Pancreas (tissue), 10 donors: ENCODE measurements around the gene PRKCA. TPM values are rescaled to one million over a fixed set of nuclear protein-coding genes. Genes with fewer than 3 reads are reported as not detected.

Source experiments
- ATAC-seq, 4 donors: fragments of 200-7000 bp; cut with Tn5 transposase; one replicate each; pipeline versions ENCODE4 v1.8.0 to v1.9.1; 2020; ENCODE audit warnings: mild to moderate bottlenecking in 4 of 4, moderate library complexity in 4 of 4
- DNase-seq, 6 donors: peaks; one replicate each; pipeline ENCODE4 v3.0.0-alpha.2; 2020
- FAIRE-seq: peaks from 2 replicates; lab custom pipeline; 2012; peaks lifted over from hg19 to GRCh38; lab: Jason Lieb, UNC
- H3K27ac ChIP-seq, 4 donors: fragments of 200-600 bp; sonication (generic); 1 replicate in 3 of 4; 2 replicates in 1 of 4; pipeline versions ENCODE4 v1.5.0 to v1.8.0; 2020
- H3K27me3 ChIP-seq, 4 donors: fragments of 200-600 bp; one replicate each; pipeline ENCODE4 v1.8.0; 2021
- H3K36me3 ChIP-seq, 3 donors: fragments of 200-600 bp; sonication (generic) in 1 of 3; one replicate each; pipeline versions ENCODE4 v1.5.0 to v1.8.0; 2020 to 2021
- H3K4me1 ChIP-seq, 3 donors: fragments of 200-600 bp; one replicate each; pipeline ENCODE4 v1.8.0; 2021
- H3K4me3 ChIP-seq, 4 donors: fragments of 200-600 bp; sonication (generic) in 2 of 4; one replicate each; pipeline versions ENCODE4 v1.5.0 to v1.8.0; 2020 to 2021
- H3K9me3 ChIP-seq, 4 donors: fragments of 200-600 bp; one replicate each; pipeline ENCODE4 v1.8.0; 2021
- CTCF ChIP-seq, 4 donors: fragments of 200-600 bp; sonication (generic) in 3 of 4; IDR thresholded peaks; one replicate each; pipeline versions ENCODE4 v1.5.0 to v1.8.0; 2021; ENCODE audit warnings: antibody characterized with exemption in 4 of 4
- WGBS, 2 donors: extraction: QIAGEN DNeasy Blood & Tissue Kit; methylation state at CpG; one replicate each; pipeline ENCODE4 v1.1.7; 2013; 5-methylcytosine and 5-hydroxymethylcytosine counted together
- intact Hi-C, 3 donors: fragments of 100-400 bp; cut with DNase I; formaldehyde crosslinking; loops; one replicate each; pipeline versions ENCODE4 v1.11.1 to v1.14.2; 2022
- polyA plus RNA-seq, 2 donors: library from polyadenylated mRNA; stranded (reverse); fragments of 200-250 nt; gene quantifications; one replicate each; pipeline ENCODE4 v1.2.3, GENCODE V29; 2013
- total RNA-seq, 6 donors: library from RNA; stranded (reverse); fragmentation: NEBNext Ultra II Directional in 4 of 6; extraction: Animal tissue kit (Norgen Biotek cat#: 25700) in 4 of 6; gene quantifications; one replicate each; pipeline versions ENCODE4 v1.2.1 to v1.2.4, GENCODE V29; 2021 to 2023
- donor health status: healthy with polysubstance abuse.
- donor health status: DM: no; HTN: no; CAD: no; lungs with moderate emphysema.
- donor health status: DM: no; HTN: no; CAD: no.
- donor health status: control.
- donor health status: control.
- donor health status: Bipolar disorder and iron deficiency.
- donor health status: DM: yes; HTN: yes; CAD: no.
- donor health status: DM: no; HTN: no; CAD: no.
- donor health status: DM: no; HTN: no; CAD: no.
- donor health status: DM: yes; HTN: yes; CAD: no.

The PRKCA gene
- total and polyA plus RNA-seq, 8 donors, result 3.5 to 22.3 (median 10.2) TPM

DNA sequence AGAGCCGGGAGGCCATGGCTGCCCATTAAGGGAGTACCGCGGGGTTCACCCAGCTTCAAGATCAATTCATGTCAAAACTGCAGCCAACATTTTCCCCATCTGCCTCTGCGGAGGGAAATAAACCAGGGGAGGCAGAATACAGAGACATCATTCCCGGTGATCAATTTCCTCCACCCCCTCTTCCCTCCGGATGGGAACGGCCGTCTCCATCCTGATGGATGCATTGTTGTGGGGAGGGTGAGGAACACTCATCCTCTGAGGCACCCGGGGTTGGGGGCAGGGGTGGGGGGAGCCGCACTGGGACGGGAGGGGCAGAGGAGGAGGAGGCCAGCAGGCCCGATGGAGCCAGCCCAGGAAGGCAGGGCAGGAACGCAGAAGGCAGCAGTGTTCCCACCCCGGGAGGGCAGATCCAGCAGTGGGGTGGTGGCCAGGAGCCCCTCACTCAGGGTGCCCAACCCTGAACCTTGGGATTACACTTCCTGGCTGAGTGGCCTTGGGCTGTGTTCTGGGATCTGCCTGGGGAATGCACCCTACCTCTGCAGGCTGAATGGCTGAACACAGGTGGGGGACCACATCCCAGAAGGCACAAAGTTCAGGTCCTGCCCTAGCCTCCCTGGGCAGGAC lies 546.7 kb downstream of the PRKCA start:
- 72 to 78% methylated on average over 13 to 14 of the region's 14 CpGs for WGBS, 2 donors
- no peak for TF ChIP-seq CTCF (IDR thresholded peaks at IDR 0.05)
- no peak overlapping the region for H3K4me3 ChIP-seq
- H3K4me1 ChIP-seq, result no peaks in the 10 kb centered on the region
- DNase-seq (no peak), FAIRE-seq (no peak), ATAC-seq (no peak)
- no peak overlapping the region for H3K27ac ChIP-seq
- H3K27me3 ChIP-seq, result no peaks in the 10 kb centered on the region
- no peaks in the 10 kb centered on the region for H3K9me3 ChIP-seq
- intact Hi-C loops, result no loop called here
- no peaks in the 10 kb centered on the region for H3K36me3 ChIP-seq

DNA sequence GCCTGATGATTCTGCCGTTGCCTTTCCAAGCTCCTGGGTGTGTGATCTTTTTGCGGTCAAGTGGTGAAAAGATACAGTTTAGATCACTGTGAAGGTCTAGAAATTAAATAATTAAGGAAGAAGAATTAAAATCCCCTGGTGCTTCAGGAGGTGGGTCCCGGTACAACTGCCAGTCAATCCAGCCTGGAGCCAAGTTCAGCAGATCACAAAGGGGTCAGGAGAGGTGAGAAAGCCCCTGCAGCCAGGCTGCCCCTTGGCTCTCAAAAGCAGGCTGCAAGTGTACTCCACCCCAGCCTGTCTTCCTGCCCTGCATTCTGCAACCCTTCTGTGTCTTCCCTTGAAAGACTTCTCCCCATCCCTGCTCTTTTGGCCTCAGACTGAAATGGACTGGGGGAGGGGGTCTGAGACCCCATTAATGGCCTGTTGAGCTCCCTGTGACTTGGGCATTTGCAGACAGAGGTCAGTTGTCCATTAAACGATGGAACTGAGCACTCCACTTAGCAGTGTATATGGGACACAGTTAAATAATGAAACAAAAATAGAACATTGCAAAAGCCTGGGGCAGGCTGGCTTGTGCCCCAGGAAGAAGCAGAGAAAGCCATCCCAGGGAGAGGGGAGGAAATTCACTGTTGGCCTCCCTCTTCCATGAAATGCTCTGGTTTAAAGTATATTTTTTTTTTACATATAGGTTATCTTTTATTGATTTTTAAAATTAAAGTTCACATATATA lies 547.6 kb downstream of the PRKCA start:
- ATAC-seq (no peak), FAIRE-seq (no peak), DNase-seq (no peak)
- 72 to 88% methylated on average over 4 of the region's 4 CpGs for WGBS, 2 donors
- no peaks in the 10 kb centered on the region for H3K4me1 ChIP-seq
- H3K27me3 ChIP-seq, result no peaks in the 10 kb centered on the region
- H3K36me3 ChIP-seq, result no peaks in the 10 kb centered on the region
- no peaks in the 10 kb centered on the region for H3K9me3 ChIP-seq
- intact Hi-C loops, result no loop called here
- H3K4me3 ChIP-seq, result no peak overlapping the region
- no peak for TF ChIP-seq CTCF (IDR thresholded peaks at IDR 0.05)
- no peak overlapping the region for H3K27ac ChIP-seq

DNA sequence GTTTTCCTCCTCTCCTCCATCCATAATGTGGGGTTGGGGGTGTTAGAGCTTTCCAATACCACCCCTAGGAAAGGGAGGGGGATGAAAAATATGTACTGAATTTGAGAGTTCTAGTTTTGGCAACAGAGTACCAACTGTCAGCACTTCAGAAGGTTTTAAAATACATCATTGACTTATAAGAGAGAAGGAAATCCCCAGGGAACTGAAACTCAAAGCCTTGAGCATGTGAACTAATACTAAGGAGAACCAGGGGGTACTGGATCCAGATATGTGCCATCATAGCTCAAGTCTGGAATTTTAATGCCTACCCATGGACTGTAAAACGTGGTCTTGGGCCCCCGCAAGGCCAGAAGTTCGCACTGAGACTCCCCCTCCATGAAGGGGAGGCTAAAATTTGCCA lies 548.3 kb downstream of the PRKCA start:
- WGBS, 2 donors, result 60 to 64% methylated on average over 3 of the region's 3 CpGs

DNA sequence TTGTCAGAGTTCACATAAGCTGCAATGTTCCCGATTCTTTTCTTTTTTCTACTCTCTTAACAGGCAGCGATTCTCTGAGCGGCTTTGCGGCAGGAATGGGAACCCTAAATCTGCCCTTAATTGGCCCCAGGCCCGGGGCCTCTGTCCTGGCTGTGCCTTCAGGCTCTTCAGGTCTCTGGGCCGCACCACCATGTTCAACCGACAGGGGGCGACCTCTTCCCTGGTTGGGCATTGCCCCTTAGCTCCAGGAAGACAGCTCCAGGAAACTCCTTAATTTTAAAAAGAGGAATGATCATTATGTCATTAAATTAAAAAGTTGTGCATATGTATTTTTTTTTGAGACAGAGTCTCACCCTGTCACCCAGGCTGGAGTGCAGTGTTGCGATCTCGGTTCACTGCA lies 552.8 kb downstream of the PRKCA start:
- DNase-seq (no peak), FAIRE-seq (no peak)
- intact Hi-C loops, result no loop called here

More for the DNA sequence above, 548.3 kb downstream of the PRKCA start:
- FAIRE-seq (no peak), ATAC-seq (peak in 2 of 4 donors; percentile 30 to 64), DNase-seq (no peak)
- H3K4me3 ChIP-seq, result no peak overlapping the region
- H3K27ac ChIP-seq, result no peak overlapping the region
- no peaks in the 10 kb centered on the region for H3K9me3 ChIP-seq
- no peaks in the 10 kb centered on the region for H3K27me3 ChIP-seq
- no peaks in the 10 kb centered on the region for H3K4me1 ChIP-seq
- TF ChIP-seq CTCF (IDR thresholded peaks at IDR 0.05), result no peak
- no peaks in the 10 kb centered on the region for H3K36me3 ChIP-seq
- intact Hi-C loops, result no loop called here

More for the DNA sequence above, 552.8 kb downstream of the PRKCA start:
- H3K27me3 ChIP-seq, result no peaks in the 10 kb centered on the region
- TF ChIP-seq CTCF (IDR thresholded peaks at IDR 0.05), result no peak
- no peaks in the 10 kb centered on the region for H3K36me3 ChIP-seq
- H3K9me3 ChIP-seq, result no peaks in the 10 kb centered on the region
- no peaks in the 10 kb centered on the region for H3K4me1 ChIP-seq
- WGBS, 2 donors, result 67 to 71% methylated on average over 10 of the region's 10 CpGs
- no peak for ATAC-seq
- no peak overlapping the region for H3K4me3 ChIP-seq
- H3K27ac ChIP-seq, result no peak overlapping the region
